Type B pancreatic cell (in vitro differentiated cells): ENCODE measurements around the gene TELO2. TPM values are rescaled to one million over a fixed set of nuclear protein-coding genes. Genes with fewer than 3 reads are reported as not detected.

Experiments used
- DNase-seq: peaks from one replicate; pipeline ENCODE4 v3.0.0; 2021; ENCODE audit warnings: mixed read lengths; ENCODE audit not compliant: unreplicated experiment; ENCODE audit errors: extremely low spot score
- H3K27ac Mint-ChIP-seq: 2 replicates; pipeline ENCODE4 v1.8.0; 2021; ENCODE audit warnings: mild to moderate bottlenecking, mixed read lengths
- H3K27me3 Mint-ChIP-seq: 2 replicates; pipeline ENCODE4 v1.8.0; 2021; ENCODE audit warnings: mixed read lengths
- H3K36me3 Mint-ChIP-seq: 2 replicates; pipeline ENCODE4 v1.8.0; 2021; ENCODE audit warnings: mixed read lengths
- H3K4me1 Mint-ChIP-seq: one replicate; pipeline ENCODE4 v1.8.0; 2021; ENCODE audit warnings: mixed read lengths; ENCODE audit not compliant: unreplicated experiment
- H3K4me3 Mint-ChIP-seq: 2 replicates; pipeline ENCODE4 v1.8.0; 2021; ENCODE audit warnings: mild to moderate bottlenecking, mixed read lengths
- H3K9me3 Mint-ChIP-seq: 2 replicates; pipeline ENCODE4 v1.8.0; 2021; ENCODE audit warnings: mixed read lengths
- CTCF ChIP-seq: fragments of 200-600 bp; sonication (generic); conservative IDR thresholded peaks from 2 replicates; pipeline ENCODE4 v1.5.0; 2021; ENCODE audit warnings: antibody characterized with exemption, mild to moderate bottlenecking
- total RNA-seq: library from RNA; stranded (reverse); gene quantifications from 2 replicates; pipeline ENCODE4 v1.2.1, GENCODE V29; 2021; ENCODE audit warnings: low replicate concordance

TELO2 gene
- total RNA-seq, 1 donor from 2014 or later, result 65.4 TPM

GRCh38 chr16:1518626-1519135 is 25.5 kb downstream of the TELO2 start:
- TF ChIP-seq CTCF, result no peak
- Mint-ChIP-seq H3K4me1 (no peaks in the 10 kb centered on the region), H3K27ac (no peak overlapping the region), H3K36me3 (peaks cover 17% of the 10 kb centered on the region), H3K27me3 (no peaks in the 10 kb centered on the region), H3K9me3 (no peaks in the 10 kb centered on the region), H3K4me3 (no peak overlapping the region)
- no peak for DNase-seq

GRCh38 chr16:1519831-1520230 is 26.7 kb downstream of the TELO2 start:
- no peaks in the 10 kb centered on the region for H3K27me3 Mint-ChIP-seq
- H3K4me1 Mint-ChIP-seq, result no peaks in the 10 kb centered on the region
- no peak overlapping the region for H3K4me3 Mint-ChIP-seq
- DNase-seq, result no peak
- peaks cover 11% of the 10 kb centered on the region for H3K36me3 Mint-ChIP-seq
- H3K27ac Mint-ChIP-seq, result no peak overlapping the region
- H3K9me3 Mint-ChIP-seq, result no peaks in the 10 kb centered on the region
- no peak for TF ChIP-seq CTCF

- H3K9me3 Mint-ChIP-seq, result no peaks in the 10 kb centered on the region
- no peak overlapping the region for H3K4me3 Mint-ChIP-seq
- H3K27ac Mint-ChIP-seq, result no peak overlapping the region
- H3K4me1 Mint-ChIP-seq, result no peaks in the 10 kb centered on the region
- H3K27me3 Mint-ChIP-seq, result no peaks in the 10 kb centered on the region
- H3K36me3 Mint-ChIP-seq, result peaks cover 8% of the 10 kb centered on the region
- DNase-seq, result no peak
- TF ChIP-seq CTCF, result no peak
Measured at GRCh38 chr16:1520461-1520860, 27.3 kb downstream of the TELO2 start.

GRCh38 chr16:1523581-1524245 is 30.6 kb downstream of the TELO2 start:
- H3K27me3 Mint-ChIP-seq, result no peaks in the 10 kb centered on the region
- no peak for TF ChIP-seq CTCF
- DNase-seq, result no peak
- peaks cover 3% of the 10 kb centered on the region for H3K4me1 Mint-ChIP-seq
- no peak overlapping the region for H3K4me3 Mint-ChIP-seq
- no peak overlapping the region for H3K27ac Mint-ChIP-seq
- H3K36me3 Mint-ChIP-seq, result no peaks in the 10 kb centered on the region
- no peaks in the 10 kb centered on the region for H3K9me3 Mint-ChIP-seq

- Mint-ChIP-seq H3K27ac (no peak overlapping the region), H3K27me3 (no peaks in the 10 kb centered on the region), H3K4me1 (peaks cover 4% of the 10 kb centered on the region), H3K9me3 (no peaks in the 10 kb centered on the region), H3K36me3 (no peaks in the 10 kb centered on the region), H3K4me3 (no peak overlapping the region)
- no peak for TF ChIP-seq CTCF
- DNase-seq, result no peak
Measured at GRCh38 chr16:1524366-1524765, 31.2 kb downstream of the TELO2 start.
